ENCODE measurements around the gene CATSPERE.
"Not testable (repeated sequence)": the region's sequence is repeated elsewhere in the genome, so short reads cannot be mapped to it uniquely, and the experiment has no call there.

The CATSPERE gene

GRCh38 chr1:244634546-244634945 is 173.5 kb downstream of the CATSPERE start:
- no peak for DNase-seq (ENCODE audit: low spot score)

GRCh38 chr1:244636488-244637259 is 175.6 kb downstream of the CATSPERE start:
- no peak for DNase-seq (ENCODE audit: low spot score)

- no peak for DNase-seq (ENCODE audit: low spot score)
Measured at GRCh38 chr1:244639561-244639960, 178.5 kb downstream of the CATSPERE start.

- DNase-seq (ENCODE audit: low spot score), result no peak
Measured at GRCh38 chr1:244640917-244641316, 179.8 kb downstream of the CATSPERE start.

GRCh38 chr1:244642526-244642925 is 181.5 kb downstream of the CATSPERE start:
- DNase-seq (ENCODE audit: low spot score), result no peak

GRCh38 chr1:244642988-244643387 is 181.9 kb downstream of the CATSPERE start:
- DNase-seq (ENCODE audit: low spot score), result no peak

GRCh38 chr1:244645414-244645813 is 184.3 kb downstream of the CATSPERE start:
- DNase-seq (ENCODE audit: low spot score), result no peak

- no peak for DNase-seq (ENCODE audit: low spot score)
Measured at GRCh38 chr1:244645890-244646289, 184.8 kb downstream of the CATSPERE start.

GRCh38 chr1:244647819-244648218 is 186.7 kb downstream of the CATSPERE start:
- no peak for DNase-seq (ENCODE audit: low spot score)

- DNase-seq (ENCODE audit: low spot score), result no peak
Measured at GRCh38 chr1:244651956-244652622, 191.0 kb downstream of the CATSPERE start.

- peak; percentile 97 for DNase-seq (ENCODE audit: low spot score)
Measured at GRCh38 chr1:244652623-244653438, 191.8 kb downstream of the CATSPERE start, which contains the start of gene DESI2. TSS of gene DESI2 (plus strand) at chr1:244653126. CDS start at chr1:244653314, 188 bp downstream.

GRCh38 chr1:244653439-244654107 is 192.5 kb downstream of the CATSPERE start:
- DNase-seq (ENCODE audit: low spot score), result peak; percentile 7

GRCh38 chr1:244654108-244655038 is 193.3 kb downstream of the CATSPERE start:
- DNase-seq (ENCODE audit: low spot score), result peak; percentile 11

- DNase-seq (ENCODE audit: low spot score), result no peak
Measured at GRCh38 chr1:244655186-244655585, 194.1 kb downstream of the CATSPERE start.

GRCh38 chr1:244657421-244657820 is 196.3 kb downstream of the CATSPERE start:
- no peak for DNase-seq (ENCODE audit: low spot score)

- no peak for DNase-seq (ENCODE audit: low spot score)
Measured at GRCh38 chr1:244659694-244660093, 198.6 kb downstream of the CATSPERE start.

GRCh38 chr1:244660595-244660994 is 199.5 kb downstream of the CATSPERE start:
- no peak for DNase-seq (ENCODE audit: low spot score)

GRCh38 chr1:244661569-244662312 is 200.7 kb downstream of the CATSPERE start:
- not testable (repeated sequence) for DNase-seq (ENCODE audit: low spot score)

GRCh38 chr1:244662599-244662998 is 201.5 kb downstream of the CATSPERE start:
- no peak for DNase-seq (ENCODE audit: low spot score)

- DNase-seq (ENCODE audit: low spot score), result no peak
Measured at GRCh38 chr1:244664353-244664752, 203.3 kb downstream of the CATSPERE start.
